Amniotic stem cell (primary cell): Measurements from ENCODE around the gene HOXC10.
A peak's percentile ranks its signal among the peaks of the same experiment; 100 is the strongest.

Experiments used
- DNase-seq: peaks from one replicate; lab custom pipeline; 2025; lab: John Stamatoyannopoulos, UW

The HOXC10 gene

DNA sequence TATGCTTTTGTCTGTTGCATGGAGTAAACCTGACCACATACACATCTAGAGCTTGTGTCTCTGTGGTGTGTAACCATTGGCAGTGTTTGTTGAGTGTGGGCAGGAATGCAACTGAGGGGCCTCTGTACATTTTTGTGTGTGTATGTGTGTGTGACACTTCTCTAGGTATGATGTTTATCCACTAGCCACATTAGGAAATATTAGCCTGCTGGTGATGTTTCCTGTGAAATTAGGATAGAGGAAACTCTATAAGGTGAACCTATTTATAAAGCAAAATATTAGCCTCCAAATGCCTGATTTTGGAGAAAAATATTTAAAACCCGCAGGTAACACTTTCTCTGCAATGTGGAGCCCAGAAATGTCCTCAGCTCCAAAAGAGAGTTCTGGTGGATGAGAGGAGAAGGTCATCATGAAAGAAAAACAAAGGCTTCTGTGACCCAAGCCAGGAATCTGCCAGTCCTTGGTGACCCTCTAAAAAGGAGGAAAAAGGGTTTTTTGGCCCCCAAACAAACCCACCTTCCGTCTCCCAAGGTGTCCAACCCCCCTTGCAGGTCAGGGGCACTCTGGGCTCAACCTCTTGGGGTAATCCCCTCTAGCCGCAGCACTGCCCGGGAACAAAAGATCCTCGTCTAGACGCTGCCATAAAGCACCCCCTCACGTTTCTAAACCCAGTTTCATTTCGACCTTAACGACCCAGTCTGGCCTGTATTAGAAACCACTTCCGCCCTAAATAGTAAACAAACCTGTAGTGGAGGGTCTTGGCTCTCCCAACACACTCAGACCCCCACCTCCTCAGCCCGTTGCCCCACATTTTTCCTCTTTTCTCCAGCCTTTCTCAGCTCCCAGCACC is 7.1 kb upstream of the HOXC10 start:
- DNase-seq, result no peak

- no peak for DNase-seq
Observed at GRCh38 chr12:53978477-53979356, 6.2 kb upstream of the HOXC10 start.

DNA sequence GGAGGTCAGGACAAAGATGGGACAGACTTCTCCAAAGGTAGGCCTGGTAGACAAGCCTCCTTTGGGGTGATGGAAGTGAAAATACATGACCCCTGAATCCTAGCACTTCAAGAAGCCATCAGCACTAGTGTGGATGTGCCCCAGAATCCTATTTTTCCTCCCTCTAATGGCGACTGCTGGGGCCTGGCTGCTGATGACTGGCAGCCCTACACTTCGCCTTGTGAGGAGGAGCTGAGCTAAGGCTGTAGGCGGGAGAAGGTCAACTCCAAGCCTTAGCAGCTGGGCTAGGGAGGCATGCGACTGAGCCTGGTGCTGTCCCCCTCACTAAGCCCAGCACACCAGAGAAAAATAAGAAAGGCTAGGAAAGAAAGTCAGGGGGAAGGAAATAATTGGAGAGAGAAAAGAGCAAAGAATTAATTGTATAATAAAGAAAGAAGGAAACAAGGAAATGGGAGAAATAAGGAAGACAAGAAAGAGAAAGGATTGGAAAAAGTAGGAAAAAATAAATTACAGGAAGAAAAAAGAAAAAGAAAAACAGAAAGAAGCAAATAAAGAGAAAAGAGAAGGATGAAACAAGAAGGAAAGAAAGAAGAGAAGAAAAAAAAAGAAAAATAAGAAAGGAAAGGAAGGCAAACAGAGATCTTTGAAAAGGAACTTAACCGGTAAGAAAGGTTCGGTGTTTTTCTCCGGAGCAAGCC is 4.7 kb upstream of the HOXC10 start:
- no peak for DNase-seq

DNA sequence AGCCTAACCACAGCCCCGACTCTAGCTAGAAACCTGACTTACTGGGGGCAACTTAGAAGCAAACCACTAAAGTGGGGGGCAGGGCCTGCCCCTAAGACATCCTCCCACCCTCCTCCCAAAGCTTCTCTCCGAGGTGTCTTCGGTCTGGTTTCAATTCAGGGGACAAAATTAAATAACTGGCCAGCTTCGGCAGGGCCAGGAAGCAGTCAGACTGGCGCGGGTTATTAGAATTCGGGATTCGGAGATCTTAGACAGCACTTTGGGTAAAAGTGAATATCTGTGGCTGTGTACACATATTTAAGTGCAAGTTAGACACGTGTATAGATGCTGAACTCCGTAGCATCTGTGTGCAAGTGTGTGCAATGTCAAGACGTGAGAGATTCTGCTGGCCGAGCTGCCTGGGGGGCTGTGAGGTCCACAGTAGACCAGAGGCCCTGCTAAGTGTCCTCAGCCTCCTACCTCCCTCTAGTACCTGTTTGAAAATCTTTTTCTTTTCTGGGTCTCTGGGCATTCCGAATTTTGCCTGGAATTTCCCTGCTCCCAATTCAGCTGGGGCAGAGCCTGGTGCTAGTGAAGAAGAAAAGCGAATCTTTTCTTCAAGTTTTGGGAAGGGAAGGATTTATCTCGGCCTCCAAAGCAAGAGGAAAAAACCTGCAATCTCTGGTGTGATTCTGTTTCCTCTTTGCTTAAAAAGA is 4.0 kb upstream of the HOXC10 start:
- DNase-seq, result no peak

DNA sequence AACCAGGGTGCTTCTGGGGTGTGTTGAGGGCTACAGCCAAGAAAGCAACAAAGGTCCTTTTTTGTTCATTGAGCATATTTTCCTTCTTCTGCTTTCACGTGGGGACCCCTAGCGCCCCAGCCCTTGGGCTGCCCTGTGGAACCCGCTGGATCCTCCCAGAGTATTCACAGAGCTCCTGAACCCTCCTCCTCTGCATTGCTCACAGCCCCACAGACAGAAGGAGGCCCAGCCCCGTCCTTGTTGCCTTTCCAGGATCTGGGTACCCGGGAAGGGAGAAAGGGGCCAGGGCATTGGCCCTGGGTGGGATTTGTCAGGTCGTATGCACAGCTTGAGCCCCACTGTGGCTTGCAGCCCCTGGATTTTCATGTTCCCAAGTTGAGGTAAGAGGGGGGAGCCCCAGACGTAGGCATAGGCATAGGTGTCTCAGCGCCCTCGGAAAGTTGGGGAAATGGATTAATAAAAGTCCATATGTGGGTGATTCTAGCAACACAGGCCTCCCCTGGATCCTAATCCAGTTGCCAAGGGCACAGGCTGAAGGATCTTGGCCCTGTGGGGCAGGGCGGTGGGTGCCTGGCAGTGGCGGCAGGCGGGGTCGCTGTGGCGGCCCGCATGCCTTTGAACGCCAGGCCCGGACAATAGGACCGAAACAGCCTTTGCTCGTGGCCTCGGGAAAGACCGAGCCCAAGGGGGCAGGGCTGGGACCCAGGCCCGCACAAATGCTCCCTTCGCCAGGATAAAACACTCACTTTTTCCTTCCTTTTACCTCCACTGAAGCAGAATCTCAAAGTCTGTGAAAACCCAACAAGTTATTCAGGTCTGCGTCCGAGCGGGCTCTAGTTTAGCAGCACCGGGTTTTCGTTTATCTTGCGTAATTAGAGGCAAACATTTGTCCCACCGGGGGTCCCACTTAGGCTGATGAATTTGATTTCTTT is 3.0 kb upstream of the HOXC10 start:
- no peak for DNase-seq

GRCh38 chr12:53982648-53983567 is 2.0 kb upstream of the HOXC10 start:
- no peak for DNase-seq

- DNase-seq, result no peak
Observed at GRCh38 chr12:53983568-53983949, 1.4 kb upstream of the HOXC10 start.

- no peak for DNase-seq
Observed at GRCh38 chr12:53983950-53984572, 885 bp upstream of the HOXC10 start.

- DNase-seq, result no peak
Observed at GRCh38 chr12:53985692-53985993, 697 bp downstream of the HOXC10 start.

DNA sequence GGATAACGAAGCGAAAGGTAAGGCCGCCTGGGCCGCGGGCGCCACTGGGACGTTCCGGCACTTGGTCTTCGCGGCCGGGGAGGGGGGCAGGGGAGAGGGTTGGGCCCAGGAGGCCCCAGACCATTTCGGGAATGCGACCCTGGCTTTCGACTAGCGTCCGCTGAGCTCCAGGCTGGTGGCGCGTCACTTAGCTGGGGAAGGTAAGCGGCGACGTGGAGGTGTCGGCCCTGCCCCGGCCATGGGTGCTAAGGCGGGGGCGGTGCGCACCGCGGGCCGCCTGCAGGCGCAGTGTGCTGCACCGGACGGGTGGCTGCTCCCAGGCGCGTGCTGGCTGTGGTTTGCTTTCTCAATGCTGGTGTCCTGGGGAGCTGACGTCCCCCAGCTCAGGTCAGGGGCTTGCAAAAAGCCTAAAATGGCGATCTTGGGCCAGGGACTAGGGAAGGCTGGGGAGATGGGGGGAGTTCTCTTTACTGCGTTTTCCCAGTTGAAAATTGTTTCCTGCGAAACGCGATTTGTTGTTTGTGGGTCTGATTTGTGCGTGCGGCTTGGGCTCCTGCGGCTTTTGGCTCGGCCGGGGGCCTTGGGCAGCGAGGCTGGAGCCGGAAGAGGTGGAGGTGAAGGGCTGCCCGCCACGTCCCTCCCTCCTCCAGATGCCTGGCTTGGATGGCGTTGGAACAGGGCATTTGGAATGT is 1.2 kb downstream of the HOXC10 start:
- no peak for DNase-seq

DNA sequence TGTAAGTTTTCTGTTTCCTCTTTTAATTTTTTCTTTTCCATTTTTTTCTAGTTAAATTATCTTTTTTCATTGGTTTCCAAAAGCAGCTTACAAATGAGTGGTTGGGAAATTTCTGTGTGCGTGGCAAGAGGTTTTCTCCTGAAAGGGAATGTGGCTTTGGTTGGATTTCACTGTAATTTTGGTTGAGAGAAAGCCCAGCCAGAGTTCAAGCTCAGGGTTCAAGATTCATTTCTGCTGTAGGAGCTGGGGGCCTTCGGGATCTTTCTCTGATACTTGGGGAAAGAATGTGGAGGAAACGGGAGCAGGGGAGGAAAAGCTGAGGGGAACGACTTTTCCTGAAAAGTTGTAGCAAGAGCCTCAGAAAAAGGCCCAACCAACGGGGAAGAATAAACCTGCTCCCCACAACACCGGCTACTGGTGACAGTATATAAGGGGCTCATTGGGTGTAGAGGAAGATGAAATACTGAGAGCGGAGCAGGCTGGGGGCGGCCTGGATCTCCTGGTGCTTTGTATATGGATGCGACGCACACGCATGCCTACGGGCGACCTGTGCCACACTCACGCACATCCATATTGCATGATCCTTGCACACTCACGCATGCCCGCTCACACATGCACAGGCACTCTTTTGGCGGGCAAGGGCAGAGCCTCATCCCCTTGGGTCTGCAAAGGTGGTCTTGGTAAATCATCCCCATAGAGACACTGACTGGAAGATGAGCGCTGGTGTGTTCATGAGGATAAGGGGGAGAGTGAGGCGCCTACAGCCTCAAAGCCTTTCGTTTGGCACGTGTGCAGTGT is 1.9 kb downstream of the HOXC10 start:
- DNase-seq, result no peak

GRCh38 chr12:53987787-53988230 is 2.9 kb downstream of the HOXC10 start:
- no peak for DNase-seq

DNA sequence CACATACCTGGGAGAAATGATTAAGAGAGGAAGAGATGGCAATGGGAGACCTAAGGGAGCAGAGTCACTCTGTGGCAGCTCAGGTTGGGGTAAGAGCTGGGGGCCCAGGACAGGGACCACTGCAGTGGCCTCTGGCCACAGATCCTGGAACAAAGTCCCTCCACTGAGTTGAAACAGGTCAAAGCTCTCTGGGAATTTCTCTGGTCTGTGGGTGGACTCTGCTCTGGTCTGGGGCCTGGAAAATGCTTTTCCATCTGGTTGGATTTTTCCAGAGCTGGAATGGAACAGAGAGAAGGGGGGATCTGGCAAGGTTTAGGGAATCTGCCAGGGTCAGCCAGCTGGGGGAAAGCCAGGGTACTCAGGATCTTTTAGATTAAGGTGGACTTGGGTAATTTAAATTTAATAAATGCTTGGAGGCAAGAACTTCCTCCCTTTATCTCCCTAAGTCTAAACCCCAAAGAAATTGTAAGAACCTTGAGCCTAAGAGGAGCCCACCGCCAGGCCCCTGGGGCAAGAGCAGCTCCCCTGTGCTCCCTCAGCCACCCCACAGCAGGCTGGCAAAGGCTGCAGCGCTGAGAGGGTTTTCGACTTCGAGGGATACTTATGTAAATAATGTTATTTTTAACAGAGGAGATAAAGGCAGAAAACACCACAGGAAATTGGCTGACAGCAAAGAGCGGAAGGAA is 3.7 kb downstream of the HOXC10 start:
- no peak for DNase-seq

- DNase-seq, result peak; percentile 13
Observed at GRCh38 chr12:53989227-53990113, 4.5 kb downstream of the HOXC10 start.

DNA sequence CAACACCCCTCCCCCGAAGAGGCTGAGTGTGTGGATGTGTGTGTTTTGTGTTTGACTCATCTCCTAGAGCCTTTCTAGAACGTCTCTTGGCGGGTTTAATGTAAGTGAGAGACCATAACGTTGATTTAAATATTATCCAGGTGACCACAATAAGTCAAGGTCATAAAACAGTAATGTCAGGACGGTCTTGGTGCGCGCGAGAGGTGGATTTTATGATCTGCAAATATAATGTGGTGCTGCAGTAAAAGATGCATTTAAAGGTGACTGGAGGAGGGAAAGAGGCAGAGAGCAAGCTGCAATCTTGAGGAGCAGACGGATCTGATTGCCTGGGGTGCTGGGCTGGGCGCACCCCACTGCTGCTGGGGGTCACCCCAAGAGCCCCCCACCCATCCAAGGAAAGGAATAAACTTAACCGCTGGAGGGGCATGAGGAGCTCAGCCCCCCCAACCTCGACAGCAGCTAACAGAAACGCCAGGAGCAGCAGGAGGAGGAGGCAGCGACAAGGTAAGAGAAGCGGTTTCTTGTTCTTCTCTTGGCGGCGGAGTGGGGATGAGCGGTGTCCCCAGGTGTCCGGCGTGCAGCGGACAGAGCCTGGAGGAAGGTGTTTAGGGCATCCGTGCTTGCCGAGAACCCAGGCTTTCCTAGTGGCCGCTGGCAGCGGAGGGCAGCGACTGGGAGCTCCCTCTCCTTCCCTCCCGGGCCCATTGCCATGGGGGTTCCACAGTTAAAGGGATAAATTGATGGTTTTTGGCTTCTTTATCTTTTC is 5.5 kb downstream of the HOXC10 start:
- no peak for DNase-seq

DNA sequence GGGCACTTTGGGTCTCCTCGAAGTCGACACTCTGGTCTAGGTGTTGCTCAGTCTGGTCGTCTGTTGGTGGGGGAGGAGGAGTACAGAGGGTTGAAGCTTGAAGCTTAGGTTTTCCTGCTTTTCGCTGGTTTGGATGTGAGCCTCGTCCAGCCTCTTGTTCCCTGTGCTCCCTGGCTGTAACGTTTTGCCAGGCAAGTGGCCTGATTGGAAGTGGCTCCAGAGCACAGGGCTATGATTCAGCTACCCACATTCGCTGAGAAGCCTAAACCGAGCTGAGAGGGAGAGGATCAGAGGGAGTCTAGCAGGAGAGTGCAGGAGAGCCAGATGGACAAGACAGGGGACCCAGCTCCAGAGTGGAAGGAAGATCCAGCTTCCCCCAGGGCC is 6.1 kb downstream of the HOXC10 start:
- DNase-seq, result no peak
